Measurements from ENCODE around the gene SLFN5. TPM values are rescaled to one million over a fixed set of nuclear protein-coding genes. Genes with fewer than 3 reads are reported as not detected.
"Not testable (repeated sequence)": the region's sequence is repeated elsewhere in the genome, so short reads cannot be mapped to it uniquely, and the experiment has no call there.

Gene SLFN5
- total RNA-seq, 1 donor from 2014 or later = 8.8 TPM

DNA sequence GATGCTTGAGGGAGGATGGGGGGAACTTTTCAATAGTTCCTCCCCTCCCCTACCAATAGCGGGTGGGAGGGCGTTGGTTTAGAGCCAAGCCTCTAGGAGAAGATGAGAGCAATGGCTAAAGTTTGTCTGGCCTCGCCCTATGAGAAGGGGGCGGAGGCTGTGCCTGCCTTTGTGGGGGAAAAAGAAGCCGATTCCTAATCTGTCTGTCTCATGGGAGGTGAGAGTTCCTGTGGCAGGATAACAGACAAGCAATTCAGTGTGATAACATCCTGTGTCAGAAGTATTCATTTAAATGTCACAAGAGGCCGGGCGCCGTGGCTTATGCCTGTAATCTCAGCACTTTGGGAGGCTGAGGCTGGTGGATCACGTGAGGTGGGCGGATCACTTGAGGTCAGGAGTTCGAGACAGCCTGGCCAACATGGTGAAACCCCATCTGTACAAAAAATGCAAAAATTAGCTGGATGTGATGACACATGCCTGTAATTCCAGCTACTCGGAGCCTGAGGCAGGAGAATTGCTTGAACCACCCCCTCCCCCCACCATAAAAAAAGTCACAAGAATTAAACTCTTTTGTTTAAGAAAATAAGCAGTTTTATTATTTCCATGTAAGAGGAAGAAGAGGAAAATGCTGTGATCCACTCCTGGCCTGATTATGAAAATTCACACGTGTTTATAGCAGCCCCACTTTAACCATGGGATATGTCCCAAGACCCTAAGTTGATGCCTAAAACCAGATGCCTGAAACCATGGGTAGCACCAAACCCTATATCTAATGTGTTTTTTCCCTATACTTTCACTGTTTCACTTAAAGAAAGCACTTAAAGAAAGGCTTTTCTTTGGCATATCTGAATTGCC lies 1.7 kb downstream of the SLFN5 start:
- Mint-ChIP-seq H3K4me3 (ENCODE audit: low read depth) (peak overlapping the region; percentile 96), H3K27ac (peak overlapping the region; percentile 90), H3K9me3 (no peaks in the 10 kb centered on the region), H3K36me3 (ENCODE audit: low read depth) (peaks cover 53% of the 10 kb centered on the region), H3K4me1 (ENCODE audit: low read depth) (peaks cover 56% of the 10 kb centered on the region), H3K27me3 (ENCODE audit: low read depth) (no peaks in the 10 kb centered on the region)
- DNase-seq (ENCODE audit: low spot score) = peak; percentile 75
- intact Hi-C loops (cut with micrococcal nuclease) = loop anchor here (1.0 to 10.0 kb wide), 8 partner anchors 67 to 860 kb away; partner anchors contain the start of genes AP2B1, RFFL and SLFN13

DNA sequence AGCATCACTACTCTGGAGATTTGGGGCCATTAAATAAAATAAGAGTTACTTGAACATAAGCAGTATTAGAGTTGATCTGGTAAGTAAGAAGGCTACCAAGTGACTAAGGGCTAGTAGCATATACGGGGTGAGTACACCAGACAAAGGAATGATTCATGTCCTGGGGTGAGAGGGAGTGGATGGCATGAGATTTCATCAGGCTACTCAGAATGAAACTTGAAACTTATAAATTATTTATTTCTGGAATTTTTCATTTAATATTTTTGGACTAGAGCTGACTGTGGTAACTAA lies 2.3 kb downstream of the SLFN5 start:
- Mint-ChIP-seq H3K36me3 (ENCODE audit: low read depth) (peaks cover 57% of the 10 kb centered on the region), H3K27ac (peak overlapping the region; percentile 90), H3K9me3 (no peaks in the 10 kb centered on the region), H3K4me3 (ENCODE audit: low read depth) (peak overlapping the region; percentile 96), H3K27me3 (ENCODE audit: low read depth) (no peaks in the 10 kb centered on the region), H3K4me1 (ENCODE audit: low read depth) (peaks cover 51% of the 10 kb centered on the region)
- intact Hi-C loops (cut with micrococcal nuclease) = loop anchor here (10.0 kb wide), 2 partner anchors 180 to 860 kb away; partner anchors contain the start of gene RFFL
- DNase-seq (ENCODE audit: low spot score) = no peak

DNA sequence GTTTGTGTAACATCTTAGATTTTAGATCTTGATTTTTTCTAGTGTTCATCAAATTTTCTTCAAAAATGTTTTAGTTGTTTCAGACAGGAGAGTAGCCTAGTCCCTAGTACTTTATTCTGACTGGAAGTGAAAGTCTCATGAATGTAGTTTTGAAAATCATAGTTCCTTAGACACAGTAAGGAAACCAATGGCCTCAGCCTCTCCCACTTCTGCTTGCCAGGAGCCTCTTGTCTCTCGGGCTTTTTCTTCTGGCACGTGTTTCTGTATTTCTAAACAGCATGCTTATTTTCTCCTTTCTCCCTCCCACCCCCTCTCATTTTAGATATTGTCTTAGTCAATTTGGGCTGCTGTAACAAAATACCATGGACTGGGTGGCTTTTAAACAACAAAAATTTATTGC lies 9.8 kb downstream of the SLFN5 start:
- H3K9me3 Mint-ChIP-seq = no peaks in the 10 kb centered on the region
- intact Hi-C loops (cut with micrococcal nuclease) = no loop called here

DNA sequence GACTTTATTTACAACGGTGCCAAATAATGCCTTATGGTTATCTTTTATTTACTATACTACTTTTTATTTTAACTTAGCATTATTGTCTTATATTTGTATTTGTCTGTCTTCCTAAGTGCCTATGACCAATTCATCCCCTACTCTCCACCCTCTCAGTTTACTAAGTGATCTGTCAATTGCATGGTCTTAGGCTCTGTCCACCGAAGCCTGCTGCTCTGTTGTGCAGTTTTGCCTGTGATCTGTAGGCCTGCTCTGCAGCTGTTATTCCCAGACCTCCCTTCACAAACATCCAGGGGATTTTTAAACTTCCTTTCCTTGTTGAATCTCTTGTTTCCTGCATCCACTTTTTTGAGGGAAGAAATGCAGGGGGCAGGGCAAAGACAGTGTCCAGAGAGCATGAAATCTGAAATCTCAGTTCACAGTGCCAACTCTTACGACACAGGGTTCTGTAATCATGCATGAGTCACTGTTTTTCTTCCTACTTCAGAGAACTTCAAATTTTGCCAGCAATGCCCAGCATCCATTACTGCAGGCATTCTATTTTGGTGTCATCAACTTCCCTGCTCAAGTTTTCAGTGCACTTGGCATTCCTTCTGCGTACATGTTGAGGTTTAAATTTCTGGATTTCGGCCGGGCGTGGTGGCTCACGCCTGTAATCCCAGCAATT lies 11.4 kb downstream of the SLFN5 start:
- DNase-seq (ENCODE audit: low spot score) = no peak
- Mint-ChIP-seq H3K4me3 (ENCODE audit: low read depth) (no peak overlapping the region), H3K4me1 (ENCODE audit: low read depth) (peaks cover 16% of the 10 kb centered on the region), H3K9me3 (no peaks in the 10 kb centered on the region), H3K36me3 (ENCODE audit: low read depth) (peaks cover 59% of the 10 kb centered on the region), H3K27me3 (ENCODE audit: low read depth) (no peaks in the 10 kb centered on the region), H3K27ac (no peak overlapping the region)
- intact Hi-C loops (cut with micrococcal nuclease) = loop anchor here (2.0 kb wide), 1 partner anchor 33 kb away; no protein-coding TSS in a partner anchor

More for the DNA sequence above, 9.8 kb downstream of the SLFN5 start:
- DNase-seq (ENCODE audit: low spot score) = no peak
- Mint-ChIP-seq H3K27ac (no peak overlapping the region), H3K36me3 (ENCODE audit: low read depth) (peaks cover 60% of the 10 kb centered on the region), H3K27me3 (ENCODE audit: low read depth) (no peaks in the 10 kb centered on the region), H3K4me1 (ENCODE audit: low read depth) (peaks cover 24% of the 10 kb centered on the region), H3K4me3 (ENCODE audit: low read depth) (no peak overlapping the region)

DNA sequence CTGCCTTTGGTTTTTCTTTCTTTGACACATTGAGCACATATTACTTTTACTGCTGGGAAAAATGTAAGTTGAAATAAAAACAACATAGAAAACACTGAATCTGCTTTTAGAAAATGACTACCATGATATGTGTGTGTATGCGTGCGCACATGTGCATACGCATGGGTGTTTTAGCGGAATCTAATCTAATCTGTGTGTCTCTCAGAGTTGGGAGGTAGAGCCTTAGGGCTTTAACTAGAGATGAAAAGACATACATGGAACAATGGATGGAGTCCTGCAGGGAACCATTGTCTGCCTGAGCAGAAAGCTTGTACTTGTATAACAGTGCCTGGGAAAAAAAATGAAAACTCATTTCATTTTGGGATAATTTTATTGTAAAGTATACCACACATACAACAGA lies 12.4 kb downstream of the SLFN5 start:
- no peak overlapping the region for H3K27ac Mint-ChIP-seq
- DNase-seq (ENCODE audit: low spot score) = no peak
- H3K27me3 Mint-ChIP-seq (ENCODE audit: low read depth) = no peaks in the 10 kb centered on the region
- no peak overlapping the region for H3K4me3 Mint-ChIP-seq (ENCODE audit: low read depth)
- peaks cover 61% of the 10 kb centered on the region for H3K36me3 Mint-ChIP-seq (ENCODE audit: low read depth)
- H3K4me1 Mint-ChIP-seq (ENCODE audit: low read depth) = peaks cover 14% of the 10 kb centered on the region
- H3K9me3 Mint-ChIP-seq = no peaks in the 10 kb centered on the region
- intact Hi-C loops (cut with micrococcal nuclease) = loop anchor here (2.0 kb wide), 1 partner anchor 31 kb away; no protein-coding TSS in a partner anchor

DNA sequence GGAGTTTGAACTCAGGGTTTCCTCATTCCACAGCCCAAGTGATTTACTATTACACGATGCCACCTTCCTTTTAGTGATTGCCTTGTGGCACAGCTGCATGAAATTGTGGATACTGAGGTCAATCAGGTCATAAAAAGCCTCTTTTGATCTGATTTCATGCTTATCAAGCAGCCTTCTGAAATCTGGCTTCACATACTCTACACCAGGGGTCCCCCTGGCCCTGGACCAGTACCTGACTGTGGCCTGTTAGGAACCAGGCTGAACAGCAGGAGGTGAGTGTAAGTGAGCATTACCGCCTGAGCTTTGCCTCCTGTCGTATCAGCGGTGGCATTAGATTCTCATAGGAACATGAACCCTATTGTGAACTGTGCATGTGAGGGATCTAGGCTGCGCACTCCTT lies 13.8 kb downstream of the SLFN5 start:
- Mint-ChIP-seq H3K9me3 (no peaks in the 10 kb centered on the region), H3K36me3 (ENCODE audit: low read depth) (peaks cover 64% of the 10 kb centered on the region), H3K27ac (no peak overlapping the region), H3K4me3 (ENCODE audit: low read depth) (no peak overlapping the region), H3K27me3 (ENCODE audit: low read depth) (no peaks in the 10 kb centered on the region), H3K4me1 (ENCODE audit: low read depth) (peaks cover 14% of the 10 kb centered on the region)
- intact Hi-C loops (cut with micrococcal nuclease) = no loop called here
- DNase-seq (ENCODE audit: low spot score) = no peak

DNA sequence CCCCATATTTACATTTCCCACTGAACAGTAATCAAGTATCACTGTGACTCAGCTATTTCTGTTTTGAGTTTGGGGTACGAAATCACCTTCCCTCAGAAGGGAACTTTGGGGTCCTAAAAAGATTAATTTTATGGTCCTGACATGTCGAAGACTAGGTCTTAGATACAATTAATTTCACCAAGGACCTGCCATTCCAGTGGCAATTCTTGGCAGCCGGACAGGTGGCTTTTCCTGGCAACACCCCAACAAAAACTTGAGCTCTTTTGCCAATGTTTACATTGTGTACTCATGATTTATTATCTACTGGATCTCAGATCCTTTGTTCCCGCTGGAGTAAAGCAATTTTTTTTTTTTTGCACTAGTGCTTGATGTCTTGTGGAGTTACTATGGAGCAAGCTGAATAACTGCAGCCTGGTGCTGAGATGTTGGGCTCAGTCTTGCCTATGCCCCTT lies 14.4 kb downstream of the SLFN5 start:
- intact Hi-C loops (cut with micrococcal nuclease) = no loop called here
- Mint-ChIP-seq H3K36me3 (ENCODE audit: low read depth) (peaks cover 68% of the 10 kb centered on the region), H3K9me3 (no peaks in the 10 kb centered on the region), H3K4me1 (ENCODE audit: low read depth) (peaks cover 14% of the 10 kb centered on the region), H3K27ac (no peak overlapping the region), H3K4me3 (ENCODE audit: low read depth) (no peak overlapping the region), H3K27me3 (ENCODE audit: low read depth) (no peaks in the 10 kb centered on the region)
- DNase-seq (ENCODE audit: low spot score) = no peak

DNA sequence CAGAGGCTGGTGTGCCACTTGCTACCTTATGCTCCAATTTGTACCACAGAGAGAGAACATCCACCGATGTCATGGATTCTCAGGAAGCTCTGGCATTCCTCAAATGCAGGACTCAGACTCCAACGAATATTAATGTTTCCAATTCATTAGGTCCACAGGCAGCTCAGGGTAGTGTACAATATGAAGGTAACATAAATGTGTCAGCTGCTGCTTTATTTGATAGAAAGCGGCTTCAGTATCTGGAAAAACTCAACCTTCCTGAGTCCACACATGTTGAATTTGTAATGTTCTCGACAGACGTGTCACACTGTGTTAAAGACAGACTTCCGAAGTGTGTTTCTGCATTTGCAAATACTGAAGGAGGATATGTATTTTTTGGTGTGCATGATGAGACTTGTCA lies 16.1 kb downstream of the SLFN5 start:
- Mint-ChIP-seq H3K4me3 (ENCODE audit: low read depth) (no peak overlapping the region), H3K36me3 (ENCODE audit: low read depth) (peaks cover 69% of the 10 kb centered on the region), H3K9me3 (no peaks in the 10 kb centered on the region), H3K27me3 (ENCODE audit: low read depth) (no peaks in the 10 kb centered on the region), H3K4me1 (ENCODE audit: low read depth) (peaks cover 9% of the 10 kb centered on the region), H3K27ac (no peak overlapping the region)
- no peak for DNase-seq (ENCODE audit: low spot score)
- intact Hi-C loops (cut with micrococcal nuclease) = no loop called here

DNA sequence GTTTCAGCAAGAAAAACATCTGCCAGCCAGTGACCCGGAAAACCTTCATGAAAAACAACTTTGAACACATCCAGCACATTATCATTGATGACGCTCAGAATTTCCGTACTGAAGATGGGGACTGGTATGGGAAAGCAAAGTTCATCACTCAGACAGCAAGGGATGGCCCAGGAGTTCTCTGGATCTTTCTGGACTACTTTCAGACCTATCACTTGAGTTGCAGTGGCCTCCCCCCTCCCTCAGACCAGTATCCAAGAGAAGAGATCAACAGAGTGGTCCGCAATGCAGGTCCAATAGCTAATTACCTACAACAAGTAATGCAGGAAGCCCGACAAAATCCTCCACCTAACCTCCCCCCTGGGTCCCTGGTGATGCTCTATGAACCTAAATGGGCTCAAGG lies 22.2 kb downstream of the SLFN5 start:
- no peak for DNase-seq (ENCODE audit: low spot score)
- Mint-ChIP-seq H3K27ac (no peak overlapping the region), H3K4me1 (ENCODE audit: low read depth) (peaks cover 23% of the 10 kb centered on the region), H3K4me3 (ENCODE audit: low read depth) (no peak overlapping the region), H3K9me3 (no peaks in the 10 kb centered on the region), H3K36me3 (ENCODE audit: low read depth) (peaks cover 72% of the 10 kb centered on the region), H3K27me3 (ENCODE audit: low read depth) (no peaks in the 10 kb centered on the region)
- intact Hi-C loops (cut with micrococcal nuclease) = no loop called here

DNA sequence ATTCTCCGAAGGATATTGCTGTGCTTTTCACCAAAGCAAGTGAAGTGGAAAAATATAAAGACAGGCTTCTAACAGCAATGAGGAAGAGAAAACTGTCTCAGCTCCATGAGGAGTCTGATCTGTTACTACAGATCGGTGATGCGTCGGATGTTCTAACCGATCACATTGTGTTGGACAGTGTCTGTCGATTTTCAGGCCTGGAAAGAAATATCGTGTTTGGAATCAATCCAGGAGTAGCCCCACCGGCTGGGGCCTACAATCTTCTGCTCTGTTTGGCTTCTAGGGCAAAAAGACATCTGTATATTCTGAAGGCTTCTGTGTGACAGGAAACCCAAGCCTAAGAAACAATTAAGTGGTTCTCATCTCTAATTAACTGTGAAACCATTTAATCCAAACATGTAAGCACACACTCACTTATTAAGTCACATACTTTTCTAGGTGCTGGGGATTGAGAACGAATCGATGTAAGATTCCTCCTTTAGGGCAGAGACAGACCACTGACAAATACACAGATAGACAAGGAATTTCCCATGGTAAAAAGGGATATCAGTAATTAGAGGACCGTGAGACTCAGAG lies 22.8 kb downstream of the SLFN5 start:
- no peak for DNase-seq (ENCODE audit: low spot score)
- Mint-ChIP-seq H3K27ac (no peak overlapping the region), H3K9me3 (no peaks in the 10 kb centered on the region), H3K36me3 (ENCODE audit: low read depth) (peaks cover 75% of the 10 kb centered on the region), H3K27me3 (ENCODE audit: low read depth) (no peaks in the 10 kb centered on the region), H3K4me3 (ENCODE audit: low read depth) (no peak overlapping the region), H3K4me1 (ENCODE audit: low read depth) (peaks cover 23% of the 10 kb centered on the region)
- intact Hi-C loops (cut with micrococcal nuclease) = no loop called here

DNA sequence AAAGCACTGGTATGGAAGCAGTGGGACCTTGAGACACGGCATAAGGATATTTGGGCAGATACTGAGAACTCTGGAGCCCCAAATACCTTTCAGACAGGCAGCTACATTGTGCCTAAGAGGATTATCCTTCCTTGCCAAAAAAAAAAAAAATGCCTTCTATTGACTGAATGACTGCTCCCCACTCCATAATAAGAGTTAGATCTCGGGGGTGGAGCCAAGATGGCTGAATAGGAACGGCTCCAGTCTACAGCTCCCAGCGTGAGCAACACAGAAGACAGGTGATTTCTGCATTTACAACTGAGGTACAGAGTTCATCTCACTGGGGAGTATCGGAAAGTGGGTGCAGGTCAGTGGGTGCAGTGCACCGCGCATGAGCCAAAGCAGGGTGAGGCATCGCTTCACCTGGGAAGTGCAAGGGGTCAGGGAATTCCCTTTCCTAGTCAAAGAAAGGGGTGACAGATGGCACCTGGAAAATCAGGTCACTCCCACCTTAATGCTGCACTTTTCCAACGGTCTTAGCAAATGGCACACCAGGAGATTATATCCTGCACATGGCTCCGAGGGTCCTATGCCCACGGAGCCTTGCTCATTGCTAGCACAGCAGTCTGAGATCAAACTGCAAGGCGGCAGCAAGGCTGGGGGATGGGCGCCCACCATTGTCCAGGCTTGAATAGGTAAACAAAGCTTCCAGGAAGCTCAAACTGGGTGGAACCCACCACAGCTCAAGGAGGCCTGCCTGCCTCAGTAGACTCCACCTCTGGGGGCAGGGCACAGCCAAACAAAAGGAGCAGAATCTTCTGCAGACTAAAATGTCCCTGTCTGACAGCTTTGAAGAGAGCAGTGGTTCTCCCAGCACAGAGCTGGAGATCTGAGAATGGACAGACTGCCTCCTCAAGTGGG lies 31.5 kb downstream of the SLFN5 start:
- peaks cover 30% of the 10 kb centered on the region for H3K36me3 Mint-ChIP-seq (ENCODE audit: low read depth)
- peaks cover 20% of the 10 kb centered on the region for H3K4me1 Mint-ChIP-seq (ENCODE audit: low read depth)
- H3K27ac Mint-ChIP-seq; DNase-seq (ENCODE audit: low spot score); intact Hi-C loops (cut with micrococcal nuclease); H3K4me3 Mint-ChIP-seq (ENCODE audit: low read depth): not testable (repeated sequence)
- H3K9me3 Mint-ChIP-seq = peaks cover 13% of the 10 kb centered on the region
- H3K27me3 Mint-ChIP-seq (ENCODE audit: low read depth) = peaks cover 19% of the 10 kb centered on the region

DNA sequence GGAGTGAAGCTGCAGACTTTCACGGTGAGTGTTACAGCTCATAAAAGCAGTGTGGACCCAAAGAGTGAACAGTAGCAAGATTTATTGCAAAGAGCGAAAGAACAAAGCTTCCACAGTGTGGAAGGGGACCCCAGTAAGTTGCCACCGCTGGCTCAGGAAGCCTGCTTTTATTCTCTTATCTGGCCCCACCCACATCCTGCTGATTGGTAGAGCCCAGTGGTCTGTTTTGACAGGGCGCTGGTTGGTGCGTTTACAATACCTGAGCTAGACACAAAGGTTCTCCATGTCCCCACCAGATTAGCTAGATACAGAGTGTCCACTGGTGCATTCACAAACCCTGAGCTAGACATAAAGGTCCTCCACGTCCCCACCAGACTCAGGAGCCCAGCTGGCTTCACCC lies 35.6 kb downstream of the SLFN5 start:
- peaks cover 14% of the 10 kb centered on the region for H3K36me3 Mint-ChIP-seq (ENCODE audit: low read depth)
- intact Hi-C loops (cut with micrococcal nuclease); DNase-seq (ENCODE audit: low spot score); H3K27ac Mint-ChIP-seq; H3K4me3 Mint-ChIP-seq (ENCODE audit: low read depth): not testable (repeated sequence)
- peaks cover 20% of the 10 kb centered on the region for H3K4me1 Mint-ChIP-seq (ENCODE audit: low read depth)
- H3K9me3 Mint-ChIP-seq = peaks cover 13% of the 10 kb centered on the region
- H3K27me3 Mint-ChIP-seq (ENCODE audit: low read depth) = peaks cover 23% of the 10 kb centered on the region
